D341Med (cell line): ENCODE data around the gene RBM47.

Source experiments
- DNase-seq: peaks from one replicate; pipeline ENCODE4 v3.0.0; 2012; ENCODE audit warnings: low spot score

Gene RBM47

DNA sequence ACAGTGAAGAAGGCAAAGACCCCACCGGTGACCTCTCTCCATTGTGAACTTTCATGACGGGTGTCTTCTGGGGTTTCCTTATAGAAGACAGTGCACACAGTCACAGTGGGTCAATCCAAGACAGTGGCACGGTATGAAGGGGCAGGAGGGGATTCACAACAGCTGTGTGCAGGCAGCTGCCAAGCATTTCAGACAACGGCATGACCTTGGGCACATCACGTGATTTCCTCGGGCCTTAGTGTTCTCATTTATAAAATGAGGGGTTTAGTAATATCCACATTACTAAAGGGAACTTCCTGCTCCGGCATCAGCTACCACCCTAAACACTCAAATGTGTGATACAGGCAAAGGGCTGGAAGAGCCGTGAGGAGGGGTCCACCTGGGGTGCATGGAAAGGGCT, 42.9 kb downstream of the RBM47 start:
- DNase-seq, result no peak

DNA sequence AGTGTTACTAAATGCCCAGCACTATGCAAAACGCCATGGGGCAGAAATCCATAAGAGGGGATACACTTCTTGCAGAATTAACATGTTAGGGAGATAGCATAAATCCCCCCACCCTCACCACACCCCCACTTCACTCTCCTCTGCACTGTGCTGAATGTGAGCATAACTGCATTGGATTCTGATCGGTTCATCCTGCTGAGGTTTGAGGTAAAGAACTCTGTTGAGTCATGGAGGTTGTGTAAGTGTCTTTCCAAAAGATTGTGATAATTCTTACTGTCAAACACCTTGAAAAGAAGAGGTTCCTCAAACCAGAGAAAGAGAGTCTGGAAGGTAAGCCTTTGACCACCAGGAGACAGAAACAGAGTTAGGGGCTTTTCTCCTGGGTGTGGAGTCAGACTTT, 43.6 kb downstream of the RBM47 start:
- no peak for DNase-seq

- DNase-seq, result no peak
Observed at GRCh38 chr4:40585201-40585799, 44.4 kb downstream of the RBM47 start.

GRCh38 chr4:40584517-40585141, 45.0 kb downstream of the RBM47 start:
- DNase-seq, result no peak

- DNase-seq, result no peak
Observed at GRCh38 chr4:40583850-40584439, 45.7 kb downstream of the RBM47 start.

DNA sequence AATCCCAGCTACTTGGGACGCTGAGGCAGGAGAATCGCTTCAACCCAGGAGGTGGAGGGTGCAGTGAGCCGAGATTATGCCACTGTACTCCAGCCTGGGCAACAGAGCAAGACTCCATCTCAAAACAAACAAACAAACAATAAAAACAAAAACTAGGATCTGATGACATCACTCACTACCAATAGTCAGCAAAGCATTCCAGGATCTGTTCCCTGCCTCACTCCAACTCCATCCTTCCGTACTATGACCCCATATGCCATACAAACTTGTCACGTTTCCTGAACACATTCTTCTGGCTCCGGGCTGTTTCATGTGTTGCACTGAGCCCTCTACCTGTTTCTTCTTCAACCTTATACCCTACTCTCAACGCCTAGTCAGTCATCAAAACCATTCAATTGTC, 47.3 kb downstream of the RBM47 start:
- no peak for DNase-seq

GRCh38 chr4:40581254-40582140, 48.2 kb downstream of the RBM47 start:
- no peak for DNase-seq

DNA sequence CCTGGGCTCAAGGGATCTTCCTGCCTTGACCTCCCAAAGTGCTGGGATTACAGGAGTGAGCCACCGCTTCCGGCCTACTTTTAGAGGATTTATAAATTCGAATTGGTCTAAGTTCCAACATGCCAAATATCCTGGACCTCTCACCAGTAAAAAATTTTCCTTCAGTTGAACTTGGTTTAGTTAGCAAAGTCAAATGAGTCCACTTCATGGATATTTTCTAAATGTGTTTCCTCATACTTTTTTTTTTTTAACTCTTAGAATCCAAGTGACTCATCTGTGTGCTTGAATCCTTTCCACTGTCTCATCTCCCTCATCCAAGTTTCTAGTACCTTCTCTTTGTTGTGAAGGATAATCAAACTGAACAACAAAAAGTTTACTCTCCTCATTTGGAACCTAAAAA, 49.7 kb downstream of the RBM47 start:
- no peak for DNase-seq

- no peak for DNase-seq
Observed at GRCh38 chr4:40577588-40578253, 51.9 kb downstream of the RBM47 start.

DNA sequence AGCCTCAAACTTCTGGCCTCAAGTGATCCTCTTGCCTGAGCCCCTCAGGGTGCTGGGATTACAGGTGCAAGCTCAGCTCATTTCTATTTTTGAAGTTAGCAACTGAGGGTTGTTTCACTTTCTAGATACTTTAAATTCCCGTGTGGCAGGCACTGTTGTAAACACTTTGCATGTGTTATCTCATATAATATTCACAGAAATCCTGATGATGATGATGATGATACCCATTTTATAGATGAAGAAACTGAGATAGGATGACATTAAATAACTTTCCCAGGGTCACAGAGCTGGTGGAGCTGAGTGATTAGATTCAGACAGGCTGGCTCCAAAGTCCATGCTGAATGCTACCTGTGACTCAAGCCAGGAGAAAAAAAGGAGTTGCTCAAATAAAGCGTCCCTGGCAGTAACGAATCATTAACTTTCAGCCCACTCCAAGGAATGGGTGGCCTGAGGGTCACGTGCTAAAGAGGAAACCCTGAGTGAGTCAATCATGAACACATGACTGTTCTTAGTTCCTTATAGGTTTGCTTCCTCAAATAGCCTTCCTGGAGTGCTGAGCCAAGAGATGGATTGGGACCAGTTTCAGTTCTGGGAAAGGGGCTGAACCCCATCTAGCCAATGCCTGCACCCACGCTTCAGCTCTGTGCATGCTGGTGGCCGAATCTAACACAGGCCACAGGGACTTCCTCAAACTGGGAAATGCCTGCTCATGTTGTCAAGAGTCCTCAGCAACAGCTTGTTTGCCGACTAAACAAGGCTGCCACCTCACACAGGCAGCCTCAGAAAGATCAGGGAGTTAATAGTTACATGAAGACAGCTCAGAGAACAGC, 52.8 kb downstream of the RBM47 start:
- DNase-seq, result no peak

DNA sequence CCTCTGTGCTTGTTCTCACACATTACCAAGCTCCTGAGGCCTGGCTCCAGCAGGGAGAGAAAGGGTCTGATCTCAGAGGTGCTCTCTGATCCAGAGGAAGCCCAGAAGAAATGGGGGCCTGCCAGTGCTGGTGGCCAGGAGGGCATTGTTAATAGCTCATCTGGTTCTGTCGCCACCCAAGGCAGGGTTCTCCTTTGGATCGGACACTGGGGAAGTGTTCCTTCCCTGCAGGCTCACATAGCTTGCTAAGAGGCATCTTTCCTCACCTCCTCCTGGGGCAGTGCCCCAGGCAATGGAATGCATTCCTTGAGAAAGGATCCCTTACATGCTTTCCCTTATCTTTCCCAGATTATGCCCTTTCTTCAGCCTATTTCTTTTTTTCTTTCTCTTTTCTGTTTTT, 53.8 kb downstream of the RBM47 start:
- DNase-seq, result no peak

DNA sequence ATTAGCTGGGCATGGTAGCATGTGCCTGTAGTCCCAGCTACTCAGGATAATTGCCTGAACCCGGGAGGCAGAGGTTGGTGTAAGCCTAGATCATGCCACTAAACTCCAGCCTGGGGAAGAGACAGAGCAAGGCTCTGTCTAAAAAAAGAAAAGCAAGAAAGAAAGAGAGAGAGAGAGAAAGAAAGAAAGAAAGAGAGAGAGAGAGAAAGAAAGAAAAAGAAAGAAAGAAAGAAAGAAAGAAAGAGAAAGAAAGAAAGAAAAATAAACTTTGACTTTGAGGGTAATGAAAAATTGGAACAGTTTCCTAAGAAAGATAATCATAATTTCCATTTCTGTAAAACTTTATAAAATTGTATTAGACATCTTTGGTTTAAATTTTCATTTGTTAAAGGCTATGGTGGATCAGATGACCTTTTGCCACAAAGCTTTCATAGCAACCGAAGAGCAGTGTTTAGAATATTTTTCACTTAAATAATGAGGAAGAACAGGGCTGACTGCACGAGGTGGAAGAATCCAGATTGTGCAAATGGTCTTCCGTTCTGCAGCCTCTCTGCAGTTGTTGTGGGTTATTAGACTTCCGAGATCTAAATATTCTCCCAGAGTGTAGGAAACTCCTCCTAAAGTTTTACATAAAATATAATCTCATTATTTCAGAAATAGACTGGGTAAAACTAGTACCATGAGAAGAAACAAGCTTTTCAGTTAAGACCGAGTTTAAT, 55.9 kb downstream of the RBM47 start:
- DNase-seq, result no peak

DNA sequence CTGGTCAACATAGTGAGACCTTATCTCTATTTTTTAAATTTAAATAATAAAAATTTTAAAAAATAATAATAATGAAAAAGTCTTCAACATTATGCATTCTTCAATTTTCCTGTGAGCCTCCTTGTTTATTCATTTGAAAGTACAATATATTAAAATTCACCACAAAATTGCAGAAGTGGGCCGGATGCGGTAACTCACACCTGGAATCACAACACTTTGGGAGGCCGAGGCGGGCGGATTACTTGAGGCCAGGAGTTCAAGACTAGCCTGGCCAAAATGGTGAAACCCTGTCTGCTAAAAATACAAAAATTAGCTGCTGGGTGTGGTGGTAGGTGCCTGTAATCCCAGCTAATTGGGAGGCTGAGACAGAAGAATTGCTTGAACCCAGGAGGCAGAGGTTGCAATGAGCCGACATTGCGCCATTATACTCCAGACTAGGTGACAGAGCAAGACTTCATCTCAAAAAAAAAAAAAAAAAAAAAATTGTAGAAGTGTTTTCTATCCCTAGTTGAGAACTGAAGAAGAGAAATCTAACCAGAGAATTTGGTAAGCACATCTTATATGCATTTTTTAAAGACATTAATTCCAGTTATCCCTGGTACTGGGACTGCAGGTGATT, 56.9 kb downstream of the RBM47 start:
- DNase-seq, result no peak

DNA sequence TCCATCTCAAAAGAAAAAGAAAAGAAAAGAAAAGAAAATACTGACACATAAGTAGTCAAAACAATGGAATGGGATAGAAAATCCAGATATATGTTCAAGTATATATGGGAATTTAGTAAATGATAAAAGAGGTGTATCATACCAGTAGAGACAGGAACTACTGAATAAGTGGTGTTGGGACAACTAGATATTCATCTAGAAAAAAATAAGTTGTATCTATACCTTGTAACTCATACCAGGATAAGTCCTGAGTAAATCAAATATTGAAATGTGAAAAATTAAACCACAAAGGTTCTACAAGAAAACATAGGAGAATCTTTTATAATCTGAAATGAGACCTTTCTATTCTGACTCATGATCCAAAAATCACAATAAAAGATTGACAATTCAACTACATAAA, 58.5 kb downstream of the RBM47 start:
- no peak for DNase-seq

DNA sequence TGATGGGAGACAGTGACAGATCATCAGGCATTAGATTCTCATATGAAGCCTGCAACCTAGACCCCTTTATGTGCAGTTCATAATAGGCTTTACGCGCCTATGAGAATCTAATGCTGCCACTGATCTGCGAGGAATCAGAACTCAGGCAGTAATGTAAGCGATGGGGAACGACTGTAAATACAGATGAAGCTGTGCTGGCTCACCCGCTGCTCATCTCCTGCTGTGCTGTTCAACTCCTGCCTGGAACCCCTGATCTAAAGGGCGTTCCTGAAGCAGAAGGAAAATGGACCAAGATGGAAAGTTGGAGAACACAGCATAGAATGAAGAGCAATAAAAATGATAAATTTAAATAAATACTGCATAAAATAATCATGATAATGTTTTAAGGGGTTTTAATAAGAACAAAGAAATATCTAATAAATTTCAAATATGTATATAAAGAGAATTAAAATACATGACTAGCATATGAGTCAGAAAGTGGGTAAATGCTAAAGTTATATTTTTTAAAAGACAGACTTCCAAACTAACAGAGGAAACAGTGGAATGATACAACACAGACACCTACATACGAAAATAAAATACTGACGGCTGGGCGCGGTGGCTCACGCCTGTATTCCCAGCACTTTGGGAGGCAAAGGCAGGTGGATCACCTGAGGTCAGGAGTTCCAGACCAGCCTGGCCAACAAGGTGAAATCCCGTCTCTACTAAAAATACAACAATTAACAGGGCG, 59.2 kb downstream of the RBM47 start:
- no peak for DNase-seq

- no peak for DNase-seq
Observed at GRCh38 chr4:40564815-40565483, 64.7 kb downstream of the RBM47 start.

DNA sequence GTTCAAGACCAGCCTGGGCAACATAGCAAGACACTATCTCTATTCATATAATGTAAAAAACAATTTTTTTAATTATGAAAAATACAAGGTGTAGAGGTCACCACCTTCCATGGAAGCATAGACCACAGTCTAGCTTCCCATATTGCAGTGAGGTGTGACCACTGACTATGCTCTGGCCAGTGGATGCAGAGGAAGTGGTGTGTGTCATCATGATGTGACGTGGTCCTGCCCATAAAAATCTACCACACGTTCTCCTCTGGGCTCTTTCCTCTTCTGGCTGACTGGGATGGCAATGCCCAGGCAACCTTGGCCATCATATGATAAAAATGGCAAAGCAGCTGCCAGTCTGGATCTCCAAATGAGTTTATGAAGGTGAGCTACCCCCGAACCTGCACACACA, 65.7 kb downstream of the RBM47 start:
- no peak for DNase-seq

- no peak for DNase-seq
Observed at GRCh38 chr4:40563401-40563800, 66.3 kb downstream of the RBM47 start.

DNA sequence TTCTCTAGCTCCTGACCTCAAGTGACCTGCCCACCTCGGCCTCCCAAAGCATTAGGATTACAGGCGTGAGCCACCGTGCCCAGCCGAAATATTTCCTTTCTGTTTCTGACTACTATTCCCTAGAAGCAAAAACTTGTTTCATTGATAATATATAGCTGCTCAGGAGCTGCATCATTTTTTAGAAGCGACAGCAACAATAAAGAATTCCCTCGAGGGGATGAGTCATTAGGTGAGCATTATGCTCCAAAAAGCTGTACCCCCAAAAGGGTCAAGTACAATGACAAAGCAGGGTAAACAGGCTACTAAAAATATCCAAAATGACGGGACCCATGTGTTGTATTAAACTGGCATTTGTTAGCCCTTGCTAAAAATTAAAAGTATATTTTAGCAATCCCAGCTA, 67.0 kb downstream of the RBM47 start:
- no peak for DNase-seq
